ENCODE data around the gene SFT2D1. TPM values are rescaled to one million over a fixed set of nuclear protein-coding genes. Genes with fewer than 3 reads are reported as not detected.

The SFT2D1 gene
- total and polyA plus RNA-seq, 5 donors from 2014 or later = 23.7 to 109 (median 103) TPM

- no peak overlapping the region for H3K27ac Mint-ChIP-seq
- peaks cover 0 to 3% (median 1%) of the 10 kb centered on the region in 4 donors for H3K4me1 Mint-ChIP-seq
- H3K4me3 Mint-ChIP-seq = no peak overlapping the region
- peaks cover under 1% of the 10 kb centered on the region for H3K27me3 Mint-ChIP-seq
- ATAC-seq (ENCODE audit: low read depth in 2 of 2) (no peak), DNase-seq (no peak)
- Histone ChIP-seq H3K27me3 (ENCODE audit: control insufficient read depth, insufficient read depth, low read length) (no peaks in the 10 kb centered on the region), H3K27ac (ENCODE audit: insufficient read depth, low read length, poor library complexity, severe bottlenecking) (no peak overlapping the region), H3K4me1 (ENCODE audit: control insufficient read depth, insufficient read depth, low read length, poor library complexity, severe bottlenecking) (no peaks in the 10 kb centered on the region), H3K9me3 (ENCODE audit: control insufficient read depth in 2 of 2, low read length in 2 of 2) (no peaks in the 10 kb centered on the region), H3K4me3 (ENCODE audit: low read depth, low read length) (no peak overlapping the region), H3K36me3 (ENCODE audit: control insufficient read depth, insufficient read depth, low read length) (peaks cover 21% of the 10 kb centered on the region)
- H3K9me3 Mint-ChIP-seq = no peaks in the 10 kb centered on the region
- peaks cover 17% of the 10 kb centered on the region for H3K36me3 Mint-ChIP-seq
Observed at GRCh38 chr6:166318227-166318626, 24.1 kb downstream of the SFT2D1 start.

DNA sequence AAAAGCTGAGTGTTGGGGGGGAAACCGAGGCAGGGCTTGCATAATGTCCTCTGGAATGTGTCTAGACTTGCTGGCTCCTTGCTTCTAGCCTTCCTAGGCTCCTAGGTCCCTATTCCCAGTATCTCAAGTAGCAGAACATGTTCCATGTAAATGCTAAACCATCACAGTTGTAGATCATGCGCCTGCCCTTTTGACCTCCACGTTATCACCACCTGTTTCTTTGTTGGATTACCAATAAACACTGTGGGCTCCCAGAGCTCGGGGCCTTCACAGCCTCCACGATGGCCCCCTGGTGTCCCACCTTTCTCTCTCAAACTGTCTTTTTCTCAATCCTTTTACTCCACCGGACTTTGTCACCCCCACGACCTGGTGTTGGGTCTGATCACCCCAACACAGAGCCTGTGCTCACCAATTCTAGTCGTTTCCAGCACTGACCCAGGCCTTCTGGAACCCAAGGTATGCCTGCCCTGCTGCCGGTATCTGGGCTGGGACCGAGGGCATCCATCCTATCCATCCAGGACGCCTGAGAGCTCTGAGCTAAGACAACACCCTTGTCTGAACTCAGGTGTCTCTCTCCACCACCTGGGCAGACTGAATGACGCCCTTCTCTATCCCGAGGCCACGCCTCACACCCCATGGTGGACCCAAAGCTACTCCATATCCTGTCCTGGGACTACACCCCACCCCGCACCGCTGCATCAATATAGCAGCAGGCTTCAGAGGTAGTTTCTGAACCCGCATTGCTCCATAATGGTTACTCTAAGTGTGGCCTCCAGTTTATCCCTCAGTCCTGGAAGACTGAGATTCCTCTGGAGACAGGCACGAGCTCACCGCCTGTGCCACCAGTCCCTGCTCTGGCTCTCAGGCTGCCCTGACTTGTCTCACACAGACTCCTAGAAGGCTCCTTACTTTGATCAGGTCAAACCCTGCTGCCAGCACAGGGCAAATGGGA is 24.8 kb downstream of the SFT2D1 start:
- H3K4me3 Mint-ChIP-seq = no peak overlapping the region
- H3K9me3 Mint-ChIP-seq = no peaks in the 10 kb centered on the region
- no peak overlapping the region for H3K4me3 ChIP-seq (ENCODE audit: low read depth, low read length)
- peaks cover 5% of the 10 kb centered on the region for H3K27me3 Mint-ChIP-seq
- H3K4me1 ChIP-seq (ENCODE audit: control insufficient read depth, insufficient read depth, low read length, poor library complexity, severe bottlenecking) = no peaks in the 10 kb centered on the region
- no peaks in the 10 kb centered on the region for H3K27me3 ChIP-seq (ENCODE audit: control insufficient read depth, insufficient read depth, low read length)
- DNase-seq (no peak), ATAC-seq (ENCODE audit: low read depth in 2 of 2) (no peak)
- H3K27ac Mint-ChIP-seq = peak overlapping the region in 1 of 3 donors; percentile 76
- H3K36me3 Mint-ChIP-seq = peaks cover 15% of the 10 kb centered on the region
- no peaks in the 10 kb centered on the region for H3K4me1 Mint-ChIP-seq
- no peak overlapping the region for H3K27ac ChIP-seq (ENCODE audit: insufficient read depth, low read length, poor library complexity, severe bottlenecking)
- H3K9me3 ChIP-seq (ENCODE audit: control insufficient read depth in 2 of 2, low read length in 2 of 2) = no peaks in the 10 kb centered on the region
- H3K36me3 ChIP-seq (ENCODE audit: control insufficient read depth, insufficient read depth, low read length) = peaks cover 17% of the 10 kb centered on the region

GRCh38 chr6:166315436-166315835 is 26.9 kb downstream of the SFT2D1 start:
- H3K9me3 ChIP-seq (ENCODE audit: control insufficient read depth in 2 of 2, low read length in 2 of 2) = no peaks in the 10 kb centered on the region
- H3K27ac ChIP-seq (ENCODE audit: insufficient read depth, low read length, poor library complexity, severe bottlenecking) = no peak overlapping the region
- Mint-ChIP-seq H3K9me3 (no peaks in the 10 kb centered on the region), H3K36me3 (peaks cover 15% of the 10 kb centered on the region), H3K4me3 (no peak overlapping the region), H3K4me1 (no peaks in the 10 kb centered on the region), H3K27ac (peak overlapping the region in 1 of 3 donors; percentile 14), H3K27me3 (peaks cover 5% of the 10 kb centered on the region)
- no peaks in the 10 kb centered on the region for H3K27me3 ChIP-seq (ENCODE audit: control insufficient read depth, insufficient read depth, low read length)
- ATAC-seq (ENCODE audit: low read depth in 2 of 2) = no peak
- DNase-seq = no peak
- H3K4me3 ChIP-seq (ENCODE audit: low read depth, low read length) = no peak overlapping the region
- no peaks in the 10 kb centered on the region for H3K4me1 ChIP-seq (ENCODE audit: control insufficient read depth, insufficient read depth, low read length, poor library complexity, severe bottlenecking)
- peaks cover 4% of the 10 kb centered on the region for H3K36me3 ChIP-seq (ENCODE audit: control insufficient read depth, insufficient read depth, low read length)

GRCh38 chr6:166314454-166314853 is 27.9 kb downstream of the SFT2D1 start:
- H3K27me3 ChIP-seq (ENCODE audit: control insufficient read depth, insufficient read depth, low read length) = peaks cover 6% of the 10 kb centered on the region
- no peak for ATAC-seq (ENCODE audit: low read depth in 2 of 2)

GRCh38 chr6:166313255-166314070 is 28.9 kb downstream of the SFT2D1 start:
- peaks cover 18% of the 10 kb centered on the region for H3K27me3 Mint-ChIP-seq
- Histone ChIP-seq H3K27ac (ENCODE audit: insufficient read depth, low read length, poor library complexity, severe bottlenecking) (no peak overlapping the region), H3K4me1 (ENCODE audit: control insufficient read depth, insufficient read depth, low read length, poor library complexity, severe bottlenecking) (peaks cover 3% of the 10 kb centered on the region), H3K4me3 (ENCODE audit: low read depth, low read length) (no peak overlapping the region), H3K36me3 (ENCODE audit: control insufficient read depth, insufficient read depth, low read length) (no peaks in the 10 kb centered on the region), H3K9me3 (ENCODE audit: control insufficient read depth in 2 of 2, low read length in 2 of 2) (no peaks in the 10 kb centered on the region), H3K27me3 (ENCODE audit: control insufficient read depth, insufficient read depth, low read length) (peaks cover 9% of the 10 kb centered on the region)
- H3K9me3 Mint-ChIP-seq = no peaks in the 10 kb centered on the region
- ATAC-seq (ENCODE audit: low read depth in 2 of 2) (peak; percentile 57 to 84), DNase-seq (peak in 2 of 3 donors; percentile 60 to 70)
- H3K36me3 Mint-ChIP-seq = no peaks in the 10 kb centered on the region
- peaks cover 0 to 5% (median 1%) of the 10 kb centered on the region in 4 donors for H3K4me1 Mint-ChIP-seq
- no peak overlapping the region for H3K4me3 Mint-ChIP-seq
- no peak overlapping the region for H3K27ac Mint-ChIP-seq

More at GRCh38 chr6:166314454-166314853, 27.9 kb downstream of the SFT2D1 start:
- H3K36me3 ChIP-seq (ENCODE audit: control insufficient read depth, insufficient read depth, low read length) = no peaks in the 10 kb centered on the region
- H3K27ac ChIP-seq (ENCODE audit: insufficient read depth, low read length, poor library complexity, severe bottlenecking) = no peak overlapping the region
- peaks cover 8% of the 10 kb centered on the region for H3K27me3 Mint-ChIP-seq
- DNase-seq = no peak
- no peaks in the 10 kb centered on the region for H3K9me3 Mint-ChIP-seq
- no peaks in the 10 kb centered on the region for H3K4me1 Mint-ChIP-seq
- peaks cover 9% of the 10 kb centered on the region for H3K36me3 Mint-ChIP-seq
- H3K4me3 Mint-ChIP-seq = no peak overlapping the region
- no peaks in the 10 kb centered on the region for H3K9me3 ChIP-seq (ENCODE audit: control insufficient read depth in 2 of 2, low read length in 2 of 2)
- H3K27ac Mint-ChIP-seq = no peak overlapping the region
- no peak overlapping the region for H3K4me3 ChIP-seq (ENCODE audit: low read depth, low read length)
- no peaks in the 10 kb centered on the region for H3K4me1 ChIP-seq (ENCODE audit: control insufficient read depth, insufficient read depth, low read length, poor library complexity, severe bottlenecking)

DNA sequence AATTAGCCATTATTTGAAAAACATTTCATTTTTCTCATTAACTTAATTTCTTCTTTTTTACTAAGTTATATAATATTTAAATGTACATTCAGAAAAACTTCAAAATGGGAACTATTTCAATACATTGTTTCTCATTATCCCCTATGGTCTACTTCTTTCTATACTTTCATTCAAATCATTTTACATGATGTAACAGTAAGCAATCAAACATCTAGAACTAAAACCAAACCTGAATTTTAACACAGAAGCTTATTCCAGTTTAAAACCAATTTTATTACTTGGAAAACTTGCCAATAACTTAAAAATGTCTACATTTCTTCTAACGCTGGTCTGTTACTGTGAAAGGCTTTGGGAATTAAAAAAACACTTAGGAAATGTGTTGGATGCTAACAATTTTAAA is 29.5 kb downstream of the SFT2D1 start:
- H3K4me1 Mint-ChIP-seq = peaks cover 0 to 5% (median 1%) of the 10 kb centered on the region in 4 donors
- Histone ChIP-seq H3K36me3 (ENCODE audit: control insufficient read depth, insufficient read depth, low read length) (no peaks in the 10 kb centered on the region), H3K27me3 (ENCODE audit: control insufficient read depth, insufficient read depth, low read length) (peaks cover 9% of the 10 kb centered on the region), H3K9me3 (ENCODE audit: control insufficient read depth in 2 of 2, low read length in 2 of 2) (no peaks in the 10 kb centered on the region), H3K4me3 (ENCODE audit: low read depth, low read length) (no peak overlapping the region), H3K27ac (ENCODE audit: insufficient read depth, low read length, poor library complexity, severe bottlenecking) (no peak overlapping the region), H3K4me1 (ENCODE audit: control insufficient read depth, insufficient read depth, low read length, poor library complexity, severe bottlenecking) (peaks cover 9% of the 10 kb centered on the region)
- no peak for DNase-seq
- H3K4me3 Mint-ChIP-seq = no peak overlapping the region
- H3K27me3 Mint-ChIP-seq = peaks cover 19% of the 10 kb centered on the region
- no peaks in the 10 kb centered on the region for H3K9me3 Mint-ChIP-seq
- no peak overlapping the region for H3K27ac Mint-ChIP-seq
- no peaks in the 10 kb centered on the region for H3K36me3 Mint-ChIP-seq
- ATAC-seq (ENCODE audit: low read depth in 2 of 2) = no peak

DNA sequence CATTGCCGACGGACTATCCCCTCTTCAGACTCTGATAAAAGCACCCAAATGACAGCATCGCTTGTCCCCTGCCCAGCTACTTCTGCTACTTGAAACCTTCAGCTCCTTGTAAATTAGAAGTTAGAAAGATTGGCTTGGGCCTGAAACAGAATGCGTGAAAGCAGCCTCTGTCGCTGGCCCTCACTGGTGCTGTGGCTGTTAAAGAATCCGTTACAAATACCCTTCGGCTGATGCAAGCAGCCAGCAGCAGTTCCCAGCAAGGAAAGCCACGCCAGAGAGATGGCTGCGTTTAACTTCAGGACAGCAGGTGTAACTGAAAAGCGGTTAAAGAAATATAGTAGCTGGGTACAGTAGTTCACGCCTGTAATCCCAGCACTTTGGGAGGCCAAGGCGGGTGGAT is 31.7 kb downstream of the SFT2D1 start:
- H3K9me3 Mint-ChIP-seq = no peaks in the 10 kb centered on the region
- H3K4me3 ChIP-seq (ENCODE audit: low read depth, low read length) = no peak overlapping the region
- H3K27ac ChIP-seq (ENCODE audit: insufficient read depth, low read length, poor library complexity, severe bottlenecking) = no peak overlapping the region
- no peak overlapping the region for H3K27ac Mint-ChIP-seq
- no peak overlapping the region for H3K4me3 Mint-ChIP-seq
- ATAC-seq (ENCODE audit: low read depth in 2 of 2) (no peak), DNase-seq (no peak)
- peaks cover 15% of the 10 kb centered on the region for H3K27me3 ChIP-seq (ENCODE audit: control insufficient read depth, insufficient read depth, low read length)
- no peaks in the 10 kb centered on the region for H3K36me3 Mint-ChIP-seq
- peaks cover 17% of the 10 kb centered on the region for H3K4me1 ChIP-seq (ENCODE audit: control insufficient read depth, insufficient read depth, low read length, poor library complexity, severe bottlenecking)
- H3K27me3 Mint-ChIP-seq = peaks cover 31% of the 10 kb centered on the region
- H3K36me3 ChIP-seq (ENCODE audit: control insufficient read depth, insufficient read depth, low read length) = no peaks in the 10 kb centered on the region
- no peaks in the 10 kb centered on the region for H3K9me3 ChIP-seq (ENCODE audit: control insufficient read depth in 2 of 2, low read length in 2 of 2)
- H3K4me1 Mint-ChIP-seq = peaks cover 0 to 12% (median 8%) of the 10 kb centered on the region in 4 donors
